Epithelial cell of esophagus (primary cell): Measurements from ENCODE around the gene RNF213.
"Not testable (repeated sequence)": the region's sequence is repeated elsewhere in the genome, so short reads cannot be mapped to it uniquely, and the experiment has no call there.

Experiments
- DNase-seq: peaks from one replicate; pipeline ENCODE4 v3.0.0; 2010; ENCODE audit warnings: low read depth
- H3K4me3 ChIP-seq: 2 replicates; pipeline ENCODE4 v1.5.1; 2011; ENCODE audit warnings: mild to moderate bottlenecking, low read length, control low read depth
- TF ChIP-seq, protein P1 (sequence below): IDR thresholded peaks from 2 replicates; pipeline ENCODE4 v1.5.1; 2011; ENCODE audit warnings: low read depth, mild to moderate bottlenecking, low read length, control low read depth, inconsistent platforms; ENCODE audit not compliant: insufficient read depth; ENCODE audit errors: missing control alignments

RNF213 gene

DNA sequence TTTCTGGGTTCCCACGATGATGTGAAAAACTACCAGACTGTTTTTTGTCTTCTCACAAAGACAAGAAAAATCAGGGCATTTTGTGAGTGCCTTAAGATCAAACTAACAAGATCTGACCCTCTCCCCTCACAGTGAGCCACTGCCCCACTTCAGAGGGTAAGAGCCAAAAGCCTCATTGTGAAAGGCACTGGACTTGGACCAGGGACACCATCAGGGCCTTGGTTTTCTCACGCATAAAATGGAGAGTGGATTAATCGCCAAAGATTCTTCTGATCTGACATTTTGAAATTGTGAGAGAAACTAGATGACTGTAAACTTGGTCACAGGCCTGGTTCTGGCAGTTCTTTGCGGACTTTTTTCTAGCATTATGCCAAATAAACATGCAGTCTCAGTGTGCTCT is 133.3 kb downstream of the RNF213 start:
- H3K4me3 ChIP-seq, result no peak overlapping the region
- no peak for DNase-seq
- TF ChIP-seq, protein P1, sequence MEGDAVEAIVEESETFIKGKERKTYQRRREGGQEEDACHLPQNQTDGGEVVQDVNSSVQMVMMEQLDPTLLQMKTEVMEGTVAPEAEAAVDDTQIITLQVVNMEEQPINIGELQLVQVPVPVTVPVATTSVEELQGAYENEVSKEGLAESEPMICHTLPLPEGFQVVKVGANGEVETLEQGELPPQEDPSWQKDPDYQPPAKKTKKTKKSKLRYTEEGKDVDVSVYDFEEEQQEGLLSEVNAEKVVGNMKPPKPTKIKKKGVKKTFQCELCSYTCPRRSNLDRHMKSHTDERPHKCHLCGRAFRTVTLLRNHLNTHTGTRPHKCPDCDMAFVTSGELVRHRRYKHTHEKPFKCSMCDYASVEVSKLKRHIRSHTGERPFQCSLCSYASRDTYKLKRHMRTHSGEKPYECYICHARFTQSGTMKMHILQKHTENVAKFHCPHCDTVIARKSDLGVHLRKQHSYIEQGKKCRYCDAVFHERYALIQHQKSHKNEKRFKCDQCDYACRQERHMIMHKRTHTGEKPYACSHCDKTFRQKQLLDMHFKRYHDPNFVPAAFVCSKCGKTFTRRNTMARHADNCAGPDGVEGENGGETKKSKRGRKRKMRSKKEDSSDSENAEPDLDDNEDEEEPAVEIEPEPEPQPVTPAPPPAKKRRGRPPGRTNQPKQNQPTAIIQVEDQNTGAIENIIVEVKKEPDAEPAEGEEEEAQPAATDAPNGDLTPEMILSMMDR, result no peak

DNA sequence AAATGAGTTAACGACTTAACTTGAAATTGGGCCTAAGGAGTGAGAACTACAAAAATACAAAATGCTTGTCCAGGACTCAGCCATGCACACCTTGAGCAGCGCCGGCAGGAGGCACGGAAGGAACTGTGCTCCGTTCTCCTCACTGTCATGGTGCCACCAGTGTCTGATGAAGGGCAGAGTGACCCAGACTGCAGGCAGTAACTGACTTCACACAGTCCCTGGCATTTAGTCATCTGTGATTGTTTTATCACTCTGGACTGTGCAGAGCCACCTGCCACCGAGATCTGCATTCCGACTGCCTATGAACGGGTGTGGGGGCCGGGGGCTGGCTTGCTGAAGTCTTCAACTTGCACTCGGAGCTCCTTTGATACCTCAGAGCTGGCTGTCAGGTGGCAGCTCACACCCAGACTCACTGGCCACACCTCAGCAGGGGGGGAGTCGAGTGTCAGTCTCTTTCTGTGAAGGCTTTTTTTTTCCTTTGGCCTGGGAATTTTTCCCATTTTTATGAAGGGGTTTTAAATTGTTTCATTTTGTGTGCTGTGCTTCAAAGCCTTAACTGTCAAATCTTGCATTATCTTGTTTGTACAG is 134.1 kb downstream of the RNF213 start:
- no peak overlapping the region for H3K4me3 ChIP-seq
- DNase-seq, result no peak
- TF ChIP-seq, protein P1, result no peak

DNA sequence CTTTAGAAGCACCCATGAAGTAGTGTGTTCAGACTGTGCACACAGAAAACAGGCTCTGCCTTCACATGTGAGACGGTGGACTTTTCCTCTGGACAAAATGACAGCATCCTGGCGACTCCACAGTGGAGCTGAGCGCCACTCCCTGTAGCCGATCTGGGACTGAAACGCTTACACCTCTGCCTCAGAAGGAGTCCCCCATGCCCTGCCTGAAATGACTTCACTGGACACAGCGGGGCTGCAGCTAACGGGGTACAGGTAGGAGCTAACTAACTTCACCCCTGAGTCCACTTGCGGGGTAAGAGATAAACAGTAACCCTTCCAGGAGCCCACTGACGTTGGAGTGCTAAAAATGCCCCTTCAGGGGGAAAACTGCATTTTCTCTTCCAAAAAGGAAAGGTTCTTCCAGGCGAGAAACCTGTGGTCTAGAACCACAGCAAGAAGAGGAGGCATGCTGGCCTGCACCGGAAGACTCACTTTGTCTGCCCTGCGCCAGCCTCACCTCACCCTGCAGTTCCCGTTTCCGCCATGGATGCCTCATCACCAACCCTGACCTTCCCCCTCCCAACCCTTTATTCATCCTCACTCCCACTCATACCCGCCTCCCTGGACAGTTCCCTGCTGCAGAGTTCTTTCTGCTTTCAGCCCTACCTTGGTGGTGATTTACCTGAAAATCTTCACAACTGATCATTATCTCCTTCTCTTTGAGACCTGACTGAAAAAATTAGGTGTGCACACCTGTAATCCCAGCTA is 134.9 kb downstream of the RNF213 start:
- peak; percentile 13 for DNase-seq
- TF ChIP-seq, protein P1, result no peak
- no peak overlapping the region for H3K4me3 ChIP-seq

DNA sequence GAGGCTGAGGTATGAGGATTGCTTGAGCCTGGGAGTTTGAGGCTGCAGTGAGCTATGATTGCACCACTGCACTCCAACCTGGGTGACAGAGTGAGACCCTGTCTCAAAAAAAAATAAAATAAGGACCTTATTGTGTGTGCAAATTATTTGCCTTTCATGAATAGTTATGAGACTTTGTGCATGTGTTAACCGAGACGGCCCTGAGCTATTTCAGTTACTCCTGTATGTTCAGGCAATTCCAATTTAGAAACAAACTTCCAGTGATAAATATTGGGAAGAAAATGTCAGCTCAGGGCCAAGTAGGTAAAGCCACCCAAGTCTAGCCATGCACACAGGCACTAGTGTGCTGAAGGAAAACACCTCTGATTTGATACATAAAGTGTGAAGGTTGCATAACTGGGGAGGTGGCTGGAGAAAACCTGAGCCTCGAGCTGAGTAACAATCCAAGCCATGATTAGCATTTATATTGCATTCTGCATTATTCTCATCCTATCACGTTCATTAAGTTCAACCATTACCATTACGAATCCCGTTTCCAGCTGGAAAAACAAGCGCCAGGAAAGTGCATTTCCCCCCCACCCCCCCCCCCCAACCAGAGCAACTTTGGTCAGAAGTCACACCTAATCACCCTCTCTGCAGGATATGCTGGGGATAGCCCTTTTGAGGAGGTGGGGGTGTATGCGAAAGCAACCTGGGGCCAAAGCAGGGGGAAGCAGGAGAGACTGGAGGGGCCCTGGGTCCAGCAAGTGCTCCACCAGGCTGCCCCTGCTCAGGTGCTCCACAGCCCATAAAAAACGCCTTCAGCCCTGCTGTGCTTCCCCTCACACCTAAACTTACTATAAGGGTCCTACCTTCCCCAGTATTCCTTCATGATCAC is 135.7 kb downstream of the RNF213 start:
- peak; percentile 22 for DNase-seq
- H3K4me3 ChIP-seq, result no peak overlapping the region
- TF ChIP-seq, protein P1, result no peak

DNA sequence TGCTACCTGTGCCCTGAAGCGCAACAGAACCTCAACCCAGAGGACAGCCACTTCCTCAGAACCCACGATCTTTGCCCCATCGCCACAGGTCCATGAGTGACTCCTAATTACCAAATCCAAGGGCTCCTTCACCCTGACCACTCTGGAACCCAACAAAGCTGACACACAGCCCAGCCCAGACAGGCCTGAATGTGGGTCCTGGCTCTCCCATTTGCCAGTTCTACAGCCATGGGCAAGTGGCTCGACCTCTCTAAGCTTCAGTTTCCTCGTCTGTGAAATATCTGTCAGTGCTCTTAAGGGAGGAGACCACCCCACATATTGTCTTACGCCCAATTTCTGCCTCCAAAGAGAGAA is 136.4 kb downstream of the RNF213 start:
- no peak for DNase-seq
- no peak overlapping the region for H3K4me3 ChIP-seq
- TF ChIP-seq, protein P1, result no peak

DNA sequence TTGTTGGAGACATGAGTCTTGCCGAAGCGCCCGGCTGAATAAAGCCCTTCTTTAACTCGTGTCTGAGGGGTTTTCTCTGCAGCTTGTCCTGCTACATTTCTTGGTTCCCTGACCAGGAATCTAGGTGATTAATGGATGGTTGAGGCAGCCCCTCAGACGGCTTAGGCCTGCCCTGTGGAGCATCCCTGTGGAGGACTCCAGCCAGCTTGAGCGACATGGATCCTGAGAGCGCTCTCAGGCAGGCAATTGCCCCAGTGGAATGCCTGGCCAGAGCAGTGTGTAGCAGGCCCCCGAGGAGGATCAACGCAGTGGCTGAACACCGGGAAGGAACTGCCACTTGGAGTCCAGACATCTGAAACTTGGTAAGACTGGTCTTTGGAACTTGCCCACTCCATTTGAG is 137.0 kb downstream of the RNF213 start:
- H3K4me3 ChIP-seq, result no peak overlapping the region
- DNase-seq, result no peak
- TF ChIP-seq, protein P1, result no peak

DNA sequence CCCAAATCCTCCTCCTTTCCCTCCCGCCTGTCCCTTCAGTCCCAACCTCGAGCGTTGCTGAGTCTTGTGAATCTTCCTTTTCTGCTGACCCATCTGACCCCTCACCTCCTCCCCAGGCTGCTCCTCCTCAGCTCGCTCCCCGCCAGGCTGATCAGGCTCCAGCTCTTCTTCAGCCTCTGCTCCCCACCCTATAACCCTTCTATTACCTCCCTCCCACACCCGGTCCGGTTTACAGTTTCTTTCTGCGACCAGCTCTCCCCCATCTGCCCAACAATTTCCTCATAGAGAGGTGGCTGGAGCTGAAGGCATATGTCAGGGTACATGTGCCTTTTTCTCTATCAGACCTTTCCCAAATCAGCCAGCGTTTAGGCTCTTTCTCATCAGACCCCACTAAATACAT is 140.4 kb downstream of the RNF213 start:
- not testable (repeated sequence) for DNase-seq, H3K4me3 ChIP-seq

DNA sequence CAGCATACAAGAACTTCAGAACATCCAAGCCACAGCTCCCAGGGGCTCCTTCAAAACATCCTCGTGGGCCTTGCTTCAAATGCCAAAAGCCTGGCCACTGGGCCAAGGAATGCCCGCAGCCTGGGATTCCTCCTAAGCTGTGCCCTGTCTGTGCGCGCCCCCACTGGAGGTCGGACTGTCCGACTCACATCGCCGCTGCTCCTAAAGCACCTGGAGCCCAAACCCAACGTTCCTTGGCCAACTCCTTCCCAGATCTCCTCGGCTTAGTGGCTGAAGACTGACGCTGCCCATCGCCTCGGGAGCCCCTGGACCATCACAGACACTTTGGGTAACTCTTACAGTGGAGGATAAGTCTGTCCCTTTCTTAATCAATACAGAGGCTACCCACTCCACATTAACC is 141.4 kb downstream of the RNF213 start:
- H3K4me3 ChIP-seq, DNase-seq: not testable (repeated sequence)
